GM12872 (cell line): ENCODE results near the gene ANXA11.

ENCODE experiments used
- CTCF ChIP-seq: IDR thresholded peaks from 3 replicates; pipeline ENCODE4 v1.5.1; 2011; ENCODE audit warnings: low read depth, mild to moderate bottlenecking, low read length, moderate library complexity; ENCODE audit not compliant: insufficient read depth

Gene ANXA11

GRCh38 chr10:80154626-80154977, 50.7 kb downstream of the ANXA11 start:
- no peak for TF ChIP-seq CTCF

- TF ChIP-seq CTCF = no peak
Measured at GRCh38 chr10:80153460-80153859, 51.9 kb downstream of the ANXA11 start.

- TF ChIP-seq CTCF = no peak
Measured at GRCh38 chr10:80152820-80153219, 52.5 kb downstream of the ANXA11 start.

GRCh38 chr10:80150172-80150571, 55.2 kb downstream of the ANXA11 start:
- no peak for TF ChIP-seq CTCF

GRCh38 chr10:80149123-80149522, 56.2 kb downstream of the ANXA11 start:
- TF ChIP-seq CTCF = no peak

GRCh38 chr10:80148166-80148805, 57.1 kb downstream of the ANXA11 start:
- TF ChIP-seq CTCF = no peak

- TF ChIP-seq CTCF = no peak
Measured at GRCh38 chr10:80146918-80147317, 58.4 kb downstream of the ANXA11 start.
